ENCODE data around the gene DENR. TPM values are rescaled to one million over a fixed set of nuclear protein-coding genes. Genes with fewer than 3 reads are reported as not detected.
"Not testable (repeated sequence)": the region's sequence is repeated elsewhere in the genome, so short reads cannot be mapped to it uniquely, and the experiment has no call there.

DENR gene
- polyA plus RNA-seq, 1 donor (not counting 4 experiments of a cell fraction or from before 2014, with no cell fraction given): 59.8 TPM

DNA sequence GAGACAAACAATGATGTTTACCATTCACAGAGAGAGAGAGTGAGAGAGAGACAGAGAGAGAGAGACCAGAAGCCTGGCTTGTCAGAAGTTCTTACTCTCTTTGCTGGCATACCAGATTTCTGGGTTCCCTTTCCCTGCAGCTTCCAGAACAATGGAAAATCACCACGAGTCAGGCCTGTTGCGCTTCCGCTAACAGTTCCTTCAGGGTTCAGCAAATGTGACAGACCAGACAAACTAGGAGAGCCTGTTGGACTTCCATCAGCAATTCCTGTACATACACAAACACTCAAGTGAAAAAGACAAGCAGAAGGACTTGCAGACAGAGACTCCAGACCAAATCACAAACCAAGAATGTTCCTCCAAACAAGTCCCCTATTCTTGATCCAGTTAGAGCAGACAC, 43.3 kb upstream of the DENR start:
- not testable (repeated sequence) for FAIRE-seq; H3K27ac ChIP-seq (ENCODE audit: control insufficient read depth, insufficient read depth, low read length)

GRCh38 chr12:122710341-122710740, 42.3 kb upstream of the DENR start:
- H3K9ac ChIP-seq (ENCODE audit: control insufficient read depth, extremely low read depth, insufficient read depth, low read length); DNase-seq (ENCODE audit: low read depth, low spot score); H3K9me1 ChIP-seq (ENCODE audit: control insufficient read depth, extremely low read depth, insufficient read depth, low read length); H3K36me3 ChIP-seq (ENCODE audit: control insufficient read depth in 2 of 2, extremely low read depth in 1 of 2, insufficient read depth in 2 of 2, low read length in 2 of 2); FAIRE-seq; H3K9me3 ChIP-seq (ENCODE audit: control insufficient read depth, low read depth, low read length); H3K4me3 ChIP-seq (ENCODE audit: control insufficient read depth in 2 of 3, extremely low read depth in 1 of 3, insufficient read depth in 2 of 3, low read depth in 1 of 3, low read length in 3 of 3); H3K79me2 ChIP-seq (ENCODE audit: control insufficient read depth, insufficient read depth, low read length); H3K4me2 ChIP-seq (ENCODE audit: control insufficient read depth, extremely low read depth, insufficient read depth, low read depth, low read length); H2AFZ ChIP-seq (ENCODE audit: control insufficient read depth, low read length); H3K27me3 ChIP-seq (ENCODE audit: control insufficient read depth, extremely low read depth, insufficient read depth, low read length); H4K20me1 ChIP-seq (ENCODE audit: control insufficient read depth, extremely low read depth, insufficient read depth, low read length); dilution Hi-C loops (cut with MboI; ENCODE audit: extremely low pct_ligation_motif_present, low sequenced_read_pairs); H3K27ac ChIP-seq (ENCODE audit: control insufficient read depth, insufficient read depth, low read length): not testable (repeated sequence)
- H3K4me1 ChIP-seq (ENCODE audit: control insufficient read depth, extremely low read depth, insufficient read depth, low read length): peaks cover 24% of the 10 kb centered on the region

More for the DNA sequence above, 43.3 kb upstream of the DENR start:
- DNase-seq (ENCODE audit: low read depth, low spot score); H3K36me3 ChIP-seq (ENCODE audit: control insufficient read depth in 2 of 2, extremely low read depth in 1 of 2, insufficient read depth in 2 of 2, low read length in 2 of 2); H3K27me3 ChIP-seq (ENCODE audit: control insufficient read depth, extremely low read depth, insufficient read depth, low read length); H3K4me2 ChIP-seq (ENCODE audit: control insufficient read depth, extremely low read depth, insufficient read depth, low read depth, low read length); H3K9me1 ChIP-seq (ENCODE audit: control insufficient read depth, extremely low read depth, insufficient read depth, low read length); H3K9ac ChIP-seq (ENCODE audit: control insufficient read depth, extremely low read depth, insufficient read depth, low read length); H3K4me3 ChIP-seq (ENCODE audit: control insufficient read depth in 2 of 3, extremely low read depth in 1 of 3, insufficient read depth in 2 of 3, low read depth in 1 of 3, low read length in 3 of 3); dilution Hi-C loops (cut with MboI; ENCODE audit: extremely low pct_ligation_motif_present, low sequenced_read_pairs); H3K9me3 ChIP-seq (ENCODE audit: control insufficient read depth, low read depth, low read length); H4K20me1 ChIP-seq (ENCODE audit: control insufficient read depth, extremely low read depth, insufficient read depth, low read length); H3K79me2 ChIP-seq (ENCODE audit: control insufficient read depth, insufficient read depth, low read length); H2AFZ ChIP-seq (ENCODE audit: control insufficient read depth, low read length): not testable (repeated sequence)
- H3K4me1 ChIP-seq (ENCODE audit: control insufficient read depth, extremely low read depth, insufficient read depth, low read length): peaks cover 14% of the 10 kb centered on the region

DNA sequence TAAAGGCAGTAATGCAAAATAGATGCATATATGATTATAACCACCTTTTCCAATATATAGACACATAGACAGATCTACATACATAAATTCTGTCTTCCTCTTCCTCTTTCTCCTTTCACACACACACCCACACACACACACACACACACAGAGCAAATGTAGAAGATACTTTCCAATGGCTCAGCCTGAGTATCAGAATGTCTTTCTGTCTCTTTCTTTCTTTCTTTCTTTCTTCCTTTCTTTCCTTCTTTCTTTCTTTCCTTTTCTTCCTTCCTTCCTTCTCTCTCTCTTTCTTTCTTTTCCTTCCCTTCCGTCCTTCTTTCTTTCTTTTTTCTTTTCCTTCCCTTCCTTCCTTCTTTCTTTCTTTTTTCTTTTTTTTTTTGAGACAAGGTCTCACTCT, 41.4 kb upstream of the DENR start:
- dilution Hi-C loops (cut with MboI; ENCODE audit: extremely low pct_ligation_motif_present, low sequenced_read_pairs); H3K79me2 ChIP-seq (ENCODE audit: control insufficient read depth, insufficient read depth, low read length); H3K4me3 ChIP-seq (ENCODE audit: control insufficient read depth in 2 of 3, extremely low read depth in 1 of 3, insufficient read depth in 2 of 3, low read depth in 1 of 3, low read length in 3 of 3); H3K9me1 ChIP-seq (ENCODE audit: control insufficient read depth, extremely low read depth, insufficient read depth, low read length); H3K27ac ChIP-seq (ENCODE audit: control insufficient read depth, insufficient read depth, low read length); H3K9me3 ChIP-seq (ENCODE audit: control insufficient read depth, low read depth, low read length); H2AFZ ChIP-seq (ENCODE audit: control insufficient read depth, low read length); FAIRE-seq; H3K4me2 ChIP-seq (ENCODE audit: control insufficient read depth, extremely low read depth, insufficient read depth, low read depth, low read length); H3K9ac ChIP-seq (ENCODE audit: control insufficient read depth, extremely low read depth, insufficient read depth, low read length); H3K36me3 ChIP-seq (ENCODE audit: control insufficient read depth in 2 of 2, extremely low read depth in 1 of 2, insufficient read depth in 2 of 2, low read length in 2 of 2); H4K20me1 ChIP-seq (ENCODE audit: control insufficient read depth, extremely low read depth, insufficient read depth, low read length); H3K27me3 ChIP-seq (ENCODE audit: control insufficient read depth, extremely low read depth, insufficient read depth, low read length); DNase-seq (ENCODE audit: low read depth, low spot score): not testable (repeated sequence)
- peaks cover 27% of the 10 kb centered on the region for H3K4me1 ChIP-seq (ENCODE audit: control insufficient read depth, extremely low read depth, insufficient read depth, low read length)

GRCh38 chr12:122713491-122714188, 39.0 kb upstream of the DENR start:
- DNase-seq (ENCODE audit: low read depth, low spot score); H3K9me3 ChIP-seq (ENCODE audit: control insufficient read depth, low read depth, low read length); dilution Hi-C loops (cut with MboI; ENCODE audit: extremely low pct_ligation_motif_present, low sequenced_read_pairs); H2AFZ ChIP-seq (ENCODE audit: control insufficient read depth, low read length); H3K27me3 ChIP-seq (ENCODE audit: control insufficient read depth, extremely low read depth, insufficient read depth, low read length); H3K36me3 ChIP-seq (ENCODE audit: control insufficient read depth in 2 of 2, extremely low read depth in 1 of 2, insufficient read depth in 2 of 2, low read length in 2 of 2); H3K79me2 ChIP-seq (ENCODE audit: control insufficient read depth, insufficient read depth, low read length); H4K20me1 ChIP-seq (ENCODE audit: control insufficient read depth, extremely low read depth, insufficient read depth, low read length); H3K9me1 ChIP-seq (ENCODE audit: control insufficient read depth, extremely low read depth, insufficient read depth, low read length): not testable (repeated sequence)
- peaks cover 30% of the 10 kb centered on the region for H3K4me1 ChIP-seq (ENCODE audit: control insufficient read depth, extremely low read depth, insufficient read depth, low read length)
- H3K4me3 ChIP-seq (ENCODE audit: control insufficient read depth in 2 of 3, extremely low read depth in 1 of 3, insufficient read depth in 2 of 3, low read depth in 1 of 3, low read length in 3 of 3): peak overlapping the region in 1 of 3 experiments; percentile 54
- H3K4me2 ChIP-seq (ENCODE audit: control insufficient read depth, extremely low read depth, insufficient read depth, low read depth, low read length): peak overlapping the region; percentile 75
- peak overlapping the region; percentile 77 for H3K9ac ChIP-seq (ENCODE audit: control insufficient read depth, extremely low read depth, insufficient read depth, low read length)
- FAIRE-seq: peak; percentile 99
- peak overlapping the region; percentile 77 for H3K27ac ChIP-seq (ENCODE audit: control insufficient read depth, insufficient read depth, low read length)

DNA sequence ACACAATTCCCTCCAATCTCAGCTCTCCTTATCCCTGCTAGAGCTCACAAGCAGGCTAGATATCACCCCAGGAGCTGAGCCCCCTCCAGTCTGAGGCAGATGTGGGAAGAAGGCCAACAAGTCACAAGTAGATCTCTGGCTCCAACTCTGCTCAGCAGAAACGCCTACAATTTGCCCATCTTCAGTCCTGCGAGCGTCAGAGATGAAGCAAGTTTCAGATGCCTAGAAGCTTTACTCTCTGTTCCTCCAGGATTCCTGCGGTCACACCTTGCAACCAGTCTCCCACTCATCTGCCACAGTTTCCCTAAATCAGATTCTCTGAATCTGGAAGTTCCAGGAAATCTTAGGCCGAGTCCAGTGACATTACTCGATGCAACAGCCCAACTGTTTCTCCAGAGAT, 37.4 kb upstream of the DENR start:
- Histone ChIP-seq H3K9ac (ENCODE audit: control insufficient read depth, extremely low read depth, insufficient read depth, low read length) (peak overlapping the region; percentile 28), H3K4me1 (ENCODE audit: control insufficient read depth, extremely low read depth, insufficient read depth, low read length) (peaks cover 30% of the 10 kb centered on the region), H3K4me2 (ENCODE audit: control insufficient read depth, extremely low read depth, insufficient read depth, low read depth, low read length) (peak overlapping the region; percentile 32)
- H3K27me3 ChIP-seq (ENCODE audit: control insufficient read depth, extremely low read depth, insufficient read depth, low read length); H4K20me1 ChIP-seq (ENCODE audit: control insufficient read depth, extremely low read depth, insufficient read depth, low read length); DNase-seq (ENCODE audit: low read depth, low spot score); H3K9me3 ChIP-seq (ENCODE audit: control insufficient read depth, low read depth, low read length); H3K79me2 ChIP-seq (ENCODE audit: control insufficient read depth, insufficient read depth, low read length); dilution Hi-C loops (cut with MboI; ENCODE audit: extremely low pct_ligation_motif_present, low sequenced_read_pairs); FAIRE-seq; H3K9me1 ChIP-seq (ENCODE audit: control insufficient read depth, extremely low read depth, insufficient read depth, low read length); H3K27ac ChIP-seq (ENCODE audit: control insufficient read depth, insufficient read depth, low read length); H3K4me3 ChIP-seq (ENCODE audit: control insufficient read depth in 2 of 3, extremely low read depth in 1 of 3, insufficient read depth in 2 of 3, low read depth in 1 of 3, low read length in 3 of 3); H2AFZ ChIP-seq (ENCODE audit: control insufficient read depth, low read length); H3K36me3 ChIP-seq (ENCODE audit: control insufficient read depth in 2 of 2, extremely low read depth in 1 of 2, insufficient read depth in 2 of 2, low read length in 2 of 2): not testable (repeated sequence)
